RWPE1 (cell line): Measurements from ENCODE around the gene LITAFD.

Experiments used
- CTCF ChIA-PET: fragments of 350-600 bp; sonication (Branson Sonifier 250); formaldehyde crosslinking; extraction: SDS; loops from one replicate; lab custom pipeline; 2021; lab: Yijun Ruan, JAX
- POLR2A ChIA-PET: fragments of 400-600 bp; formaldehyde crosslinking; extraction: SDS; loops from one replicate; lab custom pipeline; 2020; ENCODE audit warnings: antibody characterized with exemption; ENCODE audit not compliant: low non-redundant PET; lab: Yijun Ruan, JAX
- DNase-seq: peaks from one replicate; pipeline ENCODE4 v3.0.0; 2012; ENCODE audit warnings: low spot score
- H3K27ac ChIP-seq: fragments of 450-650 bp; 2 replicates; pipeline ENCODE4 v1.5.1; 2017
- CTCF ChIP-seq: fragments of 450-650 bp; conservative IDR thresholded peaks from 2 replicates; pipeline ENCODE4 v1.5.1; 2017; ENCODE audit warnings: low read depth, mild to moderate bottlenecking

LITAFD gene

GRCh38 chr16:8847145-8847544 lies 35.0 kb upstream of the LITAFD start:
- ChIA-PET CTCF (interaction anchor here (0.5 kb wide), 1 partner anchor 38 kb away, joined by 3 read pairs; no protein-coding TSS in a partner anchor), POLR2A (no interaction called here)
- no peak for DNase-seq
- H3K27ac ChIP-seq = peak overlapping the region; percentile 96
- TF ChIP-seq CTCF = no peak

- H3K27ac ChIP-seq = peak overlapping the region; percentile 96
- CTCF ChIA-PET = no interaction called here
Measured at GRCh38 chr16:8847623-8848022, 34.5 kb upstream of the LITAFD start.

GRCh38 chr16:8848231-8848938 lies 33.8 kb upstream of the LITAFD start:
- no peak for DNase-seq
- CTCF ChIA-PET = interaction anchor here (0.6 to 0.8 kb wide), 2 partner anchors 16 to 36 kb away, joined by 3 to 4 read pairs; no protein-coding TSS in a partner anchor
- peak overlapping the region; percentile 96 for H3K27ac ChIP-seq
- no peak for TF ChIP-seq CTCF
- POLR2A ChIA-PET = no interaction called here

More at GRCh38 chr16:8847623-8848022, 34.5 kb upstream of the LITAFD start:
- no peak for DNase-seq
- POLR2A ChIA-PET = no interaction called here
- TF ChIP-seq CTCF = no peak

- H3K27ac ChIP-seq = peak overlapping the region; percentile 96
- CTCF ChIA-PET = interaction anchor here (0.6 to 0.8 kb wide), 2 partner anchors 16 to 35 kb away, joined by 3 to 4 read pairs; no protein-coding TSS in a partner anchor
- peak; percentile 91 for DNase-seq
- TF ChIP-seq CTCF = no peak
- POLR2A ChIA-PET = no interaction called here
Measured at GRCh38 chr16:8848939-8849391, 33.2 kb upstream of the LITAFD start.

- POLR2A ChIA-PET = no interaction called here
- CTCF ChIA-PET = interaction anchor here (0.8 to 1.5 kb wide), 2 partner anchors 30 to 35 kb away, joined by 4 to 6 read pairs; no protein-coding TSS in a partner anchor
- peak overlapping the region; percentile 96 for H3K27ac ChIP-seq
- TF ChIP-seq CTCF = no peak
- DNase-seq = peak; percentile 75
Measured at GRCh38 chr16:8849411-8850011, 32.6 kb upstream of the LITAFD start.

- peak; percentile 77 for DNase-seq
- no peak for TF ChIP-seq CTCF
- POLR2A ChIA-PET = interaction anchor here (0.6 kb wide), 1 partner anchor 198 kb away, joined by 5 read pairs; no protein-coding TSS in a partner anchor
- H3K27ac ChIP-seq = peak overlapping the region; percentile 96
- CTCF ChIA-PET = interaction anchor here (0.5 to 1.5 kb wide), 3 partner anchors 30 to 922 kb away, joined by 3 to 6 read pairs (median 3); no protein-coding TSS in a partner anchor
Measured at GRCh38 chr16:8850279-8850885, 31.8 kb upstream of the LITAFD start.
